HFF-Myc (cell line): ENCODE measurements around the gene SHROOM3.

Experiments used
- DNase-seq: peaks from one replicate; pipeline ENCODE4 v3.0.0-alpha.2; 2011; ENCODE audit warnings: low read depth; ENCODE audit errors: extremely low read depth
- H3K4me3 ChIP-seq: replicated peaks from 2 replicates; pipeline ENCODE4 v1.5.1; 2011; ENCODE audit warnings: low read depth, mild to moderate bottlenecking, control low read depth, low read length
- CTCF ChIP-seq: IDR thresholded peaks from 2 replicates; pipeline ENCODE4 v1.5.1; 2012; ENCODE audit warnings: mild to moderate bottlenecking, low read depth, low read length, control low read depth; ENCODE audit errors: missing control alignments

SHROOM3 gene

GRCh38 chr4:76554630-76555029, 119.6 kb downstream of the SHROOM3 start:
- no peak for TF ChIP-seq CTCF
- no peak for DNase-seq
- no peak overlapping the region for H3K4me3 ChIP-seq

GRCh38 chr4:76556452-76556851, 121.4 kb downstream of the SHROOM3 start:
- no peak for TF ChIP-seq CTCF
- DNase-seq = no peak
- no peak overlapping the region for H3K4me3 ChIP-seq

GRCh38 chr4:76558396-76559235, 123.6 kb downstream of the SHROOM3 start:
- DNase-seq = no peak
- no peak for TF ChIP-seq CTCF
- no peak overlapping the region for H3K4me3 ChIP-seq

GRCh38 chr4:76559236-76560071, 124.4 kb downstream of the SHROOM3 start:
- TF ChIP-seq CTCF = no peak
- H3K4me3 ChIP-seq = no peak overlapping the region
- no peak for DNase-seq

- no peak for DNase-seq
- no peak overlapping the region for H3K4me3 ChIP-seq
- TF ChIP-seq CTCF = no peak
Observed at GRCh38 chr4:76562161-76562560, 127.1 kb downstream of the SHROOM3 start.

GRCh38 chr4:76562836-76563453, 127.9 kb downstream of the SHROOM3 start:
- DNase-seq = no peak
- TF ChIP-seq CTCF = no peak
- no peak overlapping the region for H3K4me3 ChIP-seq
